GM23338 (cell line): ENCODE results near the gene ANKH.

ENCODE experiments used
- CREB1 ChIP-seq: fragments of 250-450 bp; sonication (Bioruptor Pico); IDR thresholded peaks from 2 replicates; pipeline ENCODE4 v1.5.0; 2020; ENCODE audit warnings: low read depth, mild to moderate bottlenecking, moderate library complexity
- ETS1 ChIP-seq: IDR thresholded peaks from 2 replicates; pipeline ENCODE4 v1.6.1; 2016; ENCODE audit warnings: antibody characterized with exemption
- EZH2 ChIP-seq: fragments of 200-600 bp; sonication (generic); IDR thresholded peaks from one replicate; pipeline ENCODE4 v1.8.0; 2017; ENCODE audit warnings: antibody characterized with exemption, mild to moderate bottlenecking, low read depth; ENCODE audit not compliant: unreplicated experiment
- EZH2phosphoT487 ChIP-seq: fragments of 200-600 bp; sonication (generic); IDR thresholded peaks from one replicate; pipeline ENCODE4 v1.8.1; 2018; ENCODE audit warnings: antibody characterized with exemption; ENCODE audit not compliant: unreplicated experiment
- JUNB ChIP-seq: IDR thresholded peaks from one replicate; pipeline ENCODE4 v1.6.1; 2016; ENCODE audit warnings: antibody characterized with exemption; ENCODE audit not compliant: unreplicated experiment
- NANOG ChIP-seq: IDR thresholded peaks from 2 replicates; pipeline ENCODE4 v1.6.1; 2016; ENCODE audit warnings: antibody characterized with exemption, borderline replicate concordance
- POLR2AphosphoS5 ChIP-seq: IDR thresholded peaks from 2 replicates; pipeline ENCODE4 v1.6.1; 2016; ENCODE audit warnings: antibody characterized with exemption, low read depth
- STAT1 ChIP-seq: IDR thresholded peaks from one replicate; pipeline ENCODE4 v1.6.1; 2016; ENCODE audit warnings: antibody characterized with exemption; ENCODE audit not compliant: unreplicated experiment
- ZNF114 ChIP-seq: fragments of 250-450 bp; sonication (Bioruptor Pico); IDR thresholded peaks from 2 replicates; pipeline ENCODE4 v1.5.0; 2020; ENCODE audit warnings: mild to moderate bottlenecking, moderate library complexity
- TF ChIP-seq, protein P1 (sequence below), 2 experiments: fragments of 200-600 bp in 1 of 2; sonication (generic) in 1 of 2; conservative IDR thresholded peaks; 2 replicates each; pipeline versions ENCODE4 v1.5.1 to v1.6.1; 2016 to 2017; ENCODE audit warnings: antibody characterized with exemption in 2 of 2, low read depth in 2 of 2, mild to moderate bottlenecking in 2 of 2, moderate library complexity in 1 of 2
- TF ChIP-seq, protein P2 (sequence below): IDR thresholded peaks from one replicate; pipeline ENCODE4 v1.6.1; 2018; ENCODE audit warnings: antibody characterized with exemption; ENCODE audit not compliant: unreplicated experiment

DNA sequence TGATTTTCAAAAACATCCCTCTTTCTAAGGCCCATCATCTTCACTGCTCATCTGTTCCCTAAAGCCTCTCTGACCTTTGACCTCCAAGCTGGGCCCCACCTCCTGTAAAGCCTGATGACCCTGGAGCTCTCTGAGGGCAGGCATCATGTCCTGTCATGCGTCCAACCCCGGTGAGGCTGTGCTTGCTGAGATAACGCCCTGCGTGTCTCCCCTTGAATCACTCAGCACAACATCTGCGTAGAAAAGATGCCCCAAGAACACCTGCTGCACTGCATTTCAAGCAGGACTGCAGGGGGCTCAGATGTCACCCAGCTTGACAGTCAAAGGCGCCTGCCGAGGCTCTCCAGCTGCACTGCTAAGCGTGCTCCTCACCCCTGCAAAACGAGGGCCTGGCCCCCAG is 129.1 kb downstream of the ANKH start:
- no peak for TF ChIP-seq EZH2
- TF ChIP-seq, protein P1, sequence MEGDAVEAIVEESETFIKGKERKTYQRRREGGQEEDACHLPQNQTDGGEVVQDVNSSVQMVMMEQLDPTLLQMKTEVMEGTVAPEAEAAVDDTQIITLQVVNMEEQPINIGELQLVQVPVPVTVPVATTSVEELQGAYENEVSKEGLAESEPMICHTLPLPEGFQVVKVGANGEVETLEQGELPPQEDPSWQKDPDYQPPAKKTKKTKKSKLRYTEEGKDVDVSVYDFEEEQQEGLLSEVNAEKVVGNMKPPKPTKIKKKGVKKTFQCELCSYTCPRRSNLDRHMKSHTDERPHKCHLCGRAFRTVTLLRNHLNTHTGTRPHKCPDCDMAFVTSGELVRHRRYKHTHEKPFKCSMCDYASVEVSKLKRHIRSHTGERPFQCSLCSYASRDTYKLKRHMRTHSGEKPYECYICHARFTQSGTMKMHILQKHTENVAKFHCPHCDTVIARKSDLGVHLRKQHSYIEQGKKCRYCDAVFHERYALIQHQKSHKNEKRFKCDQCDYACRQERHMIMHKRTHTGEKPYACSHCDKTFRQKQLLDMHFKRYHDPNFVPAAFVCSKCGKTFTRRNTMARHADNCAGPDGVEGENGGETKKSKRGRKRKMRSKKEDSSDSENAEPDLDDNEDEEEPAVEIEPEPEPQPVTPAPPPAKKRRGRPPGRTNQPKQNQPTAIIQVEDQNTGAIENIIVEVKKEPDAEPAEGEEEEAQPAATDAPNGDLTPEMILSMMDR (conservative IDR thresholded peaks at IDR 0.05; ENCODE audit: low read depth in 2 of 2) = no peak
- TF ChIP-seq EZH2phosphoT487 = no peak
- TF ChIP-seq CREB1 (CRISPR knock-in tag) = no peak
- TF ChIP-seq POLR2AphosphoS5 = no peak
- no peak for TF ChIP-seq ETS1
- no peak for TF ChIP-seq JUNB
- no peak for TF ChIP-seq STAT1
- TF ChIP-seq NANOG = no peak
- TF ChIP-seq ZNF114 (CRISPR knock-in tag) = no peak
- TF ChIP-seq, protein P2, sequence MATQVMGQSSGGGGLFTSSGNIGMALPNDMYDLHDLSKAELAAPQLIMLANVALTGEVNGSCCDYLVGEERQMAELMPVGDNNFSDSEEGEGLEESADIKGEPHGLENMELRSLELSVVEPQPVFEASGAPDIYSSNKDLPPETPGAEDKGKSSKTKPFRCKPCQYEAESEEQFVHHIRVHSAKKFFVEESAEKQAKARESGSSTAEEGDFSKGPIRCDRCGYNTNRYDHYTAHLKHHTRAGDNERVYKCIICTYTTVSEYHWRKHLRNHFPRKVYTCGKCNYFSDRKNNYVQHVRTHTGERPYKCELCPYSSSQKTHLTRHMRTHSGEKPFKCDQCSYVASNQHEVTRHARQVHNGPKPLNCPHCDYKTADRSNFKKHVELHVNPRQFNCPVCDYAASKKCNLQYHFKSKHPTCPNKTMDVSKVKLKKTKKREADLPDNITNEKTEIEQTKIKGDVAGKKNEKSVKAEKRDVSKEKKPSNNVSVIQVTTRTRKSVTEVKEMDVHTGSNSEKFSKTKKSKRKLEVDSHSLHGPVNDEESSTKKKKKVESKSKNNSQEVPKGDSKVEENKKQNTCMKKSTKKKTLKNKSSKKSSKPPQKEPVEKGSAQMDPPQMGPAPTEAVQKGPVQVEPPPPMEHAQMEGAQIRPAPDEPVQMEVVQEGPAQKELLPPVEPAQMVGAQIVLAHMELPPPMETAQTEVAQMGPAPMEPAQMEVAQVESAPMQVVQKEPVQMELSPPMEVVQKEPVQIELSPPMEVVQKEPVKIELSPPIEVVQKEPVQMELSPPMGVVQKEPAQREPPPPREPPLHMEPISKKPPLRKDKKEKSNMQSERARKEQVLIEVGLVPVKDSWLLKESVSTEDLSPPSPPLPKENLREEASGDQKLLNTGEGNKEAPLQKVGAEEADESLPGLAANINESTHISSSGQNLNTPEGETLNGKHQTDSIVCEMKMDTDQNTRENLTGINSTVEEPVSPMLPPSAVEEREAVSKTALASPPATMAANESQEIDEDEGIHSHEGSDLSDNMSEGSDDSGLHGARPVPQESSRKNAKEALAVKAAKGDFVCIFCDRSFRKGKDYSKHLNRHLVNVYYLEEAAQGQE = no peak
